H4 (cell line): ENCODE results near the gene PDK4. TPM values are rescaled to one million over a fixed set of nuclear protein-coding genes. Genes with fewer than 3 reads are reported as not detected.

Source experiments
- total RNA-seq: library from RNA; depleted of rRNA; stranded (reverse); fragments of >200 nt; shearing (Covaris generic); gene quantifications from 2 replicates; pipeline ENCODE4 v1.2.3, GENCODE V29; 2014; rRNA removed

PDK4 gene
- total RNA-seq, 1 experiment from 2014 or later = 0.45 TPM

Other genes with a start within 250 kb of the PDK4 start
- not detected in 2 replicates for gene PON3, start 200.1 kb downstream of the PDK4 start, total RNA-seq
- gene PON2, start 161.5 kb downstream of the PDK4 start, total RNA-seq = 184 and 222 TPM in 2 replicates
- not detected in 2 replicates for gene ASB4, start 110.6 kb downstream of the PDK4 start, total RNA-seq
- 6.2 and 6.5 TPM in 2 replicates for gene DYNC1I1, start 176.0 kb upstream of the PDK4 start, total RNA-seq